NCI-H748 (cell line): ENCODE measurements around the gene CRELD2.

Source experiments
- DNase-seq: peaks from one replicate; lab custom pipeline; 2025; ENCODE audit not compliant: unreplicated experiment; lab: John Stamatoyannopoulos, UW

CRELD2 gene

GRCh38 chr22:49910229-49911155 is 7.9 kb upstream of the CRELD2 start:
- no peak for DNase-seq

- DNase-seq: no peak
Observed at GRCh38 chr22:49911881-49912625, 6.4 kb upstream of the CRELD2 start.

- DNase-seq: no peak
Observed at GRCh38 chr22:49913026-49913425, 5.4 kb upstream of the CRELD2 start.

- no peak for DNase-seq
Observed at GRCh38 chr22:49913446-49913845, 5.0 kb upstream of the CRELD2 start.

- no peak for DNase-seq
Observed at GRCh38 chr22:49914256-49914655, 4.2 kb upstream of the CRELD2 start.

GRCh38 chr22:49915610-49916009 is 2.8 kb upstream of the CRELD2 start:
- DNase-seq: no peak

- no peak for DNase-seq
Observed at GRCh38 chr22:49916831-49917230, 1.6 kb upstream of the CRELD2 start.

GRCh38 chr22:49918911-49919881 is 762 bp downstream of the CRELD2 start:
- DNase-seq: no peak

GRCh38 chr22:49920859-49921258 is 2.4 kb downstream of the CRELD2 start:
- DNase-seq: no peak

- no peak for DNase-seq
Observed at GRCh38 chr22:49921508-49922278, 3.3 kb downstream of the CRELD2 start.

GRCh38 chr22:49922484-49922883 is 4.0 kb downstream of the CRELD2 start:
- no peak for DNase-seq

GRCh38 chr22:49922926-49923325 is 4.5 kb downstream of the CRELD2 start:
- no peak for DNase-seq

- DNase-seq: no peak
Observed at GRCh38 chr22:49923445-49923844, 5.0 kb downstream of the CRELD2 start.

GRCh38 chr22:49924113-49924833 is 5.8 kb downstream of the CRELD2 start:
- DNase-seq: peak; percentile 32

- no peak for DNase-seq
Observed at GRCh38 chr22:49925525-49926128, 7.2 kb downstream of the CRELD2 start.

- no peak for DNase-seq
Observed at GRCh38 chr22:49926916-49927315, 8.5 kb downstream of the CRELD2 start.

GRCh38 chr22:49927483-49928184 is 9.2 kb downstream of the CRELD2 start:
- no peak for DNase-seq

GRCh38 chr22:49928185-49928495 is 9.7 kb downstream of the CRELD2 start:
- no peak for DNase-seq
